Measurements from ENCODE around the gene ARHGAP6.

- peak; percentile 33 to 49 (median 41) for TF ChIP-seq CTCF (IDR thresholded peaks at IDR 0.05)
- no peak for TF ChIP-seq POLR2A (IDR thresholded peaks at IDR 0.05)
These were observed 284.3 kb downstream of the ARHGAP6 start for GRCh38 chrX:11381464-11381863.

Data from uterus (tissue), 2 donors.